ENCODE measurements around the gene XKR3.
"Not testable (repeated sequence)": the region's sequence is repeated elsewhere in the genome, so short reads cannot be mapped to it uniquely, and the experiment has no call there.

XKR3 gene

DNA sequence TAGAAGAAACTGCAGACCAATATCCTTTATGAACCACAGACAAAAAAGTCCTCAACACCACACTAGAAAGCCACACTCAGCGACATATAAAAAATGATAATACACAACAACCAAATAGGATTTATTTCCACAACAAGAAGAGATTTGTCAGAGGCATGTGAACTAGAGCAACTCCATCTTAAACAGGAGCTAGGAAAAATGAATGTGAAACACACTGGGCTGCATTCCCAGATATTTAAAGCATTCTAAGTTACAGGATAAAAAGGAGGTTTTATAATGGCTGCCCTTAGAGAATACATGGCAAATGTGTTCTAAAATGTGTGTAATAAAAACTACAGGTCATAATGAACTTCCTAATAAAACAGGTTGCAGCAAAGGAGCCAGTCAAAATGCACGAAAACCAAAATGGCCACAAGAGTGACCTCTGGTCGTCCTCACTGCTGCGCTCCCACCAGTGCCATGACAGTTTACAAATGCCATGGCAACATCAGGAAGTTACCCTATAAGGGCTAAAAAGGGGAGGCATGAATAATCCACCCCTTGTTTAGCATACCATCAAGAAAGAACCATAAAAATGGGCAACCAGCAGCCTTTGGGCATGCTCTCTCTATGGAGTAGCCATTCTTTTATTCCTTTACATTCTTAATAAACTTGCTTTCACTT is 21.8 kb downstream of the XKR3 start:
- DNase-seq, result no peak

DNA sequence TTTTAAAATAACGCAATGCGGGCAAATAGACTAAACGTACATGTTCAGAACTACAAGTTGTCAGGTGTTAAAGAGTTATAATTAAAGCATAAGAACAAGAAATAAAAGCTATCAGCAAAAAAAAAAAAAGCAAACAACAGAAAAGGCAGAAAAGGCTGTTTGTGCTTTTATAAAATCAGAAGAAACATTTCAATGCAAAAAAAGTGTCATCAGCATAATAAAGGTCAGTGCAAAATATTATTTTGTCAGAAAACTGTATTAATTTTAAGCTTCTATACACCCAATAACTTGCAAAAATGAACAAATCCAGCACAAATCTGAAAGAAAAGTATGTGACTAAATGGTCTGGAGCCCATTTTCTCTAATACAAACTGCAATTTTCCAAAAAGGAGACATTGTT is 23.6 kb downstream of the XKR3 start:
- no peak for DNase-seq

DNA sequence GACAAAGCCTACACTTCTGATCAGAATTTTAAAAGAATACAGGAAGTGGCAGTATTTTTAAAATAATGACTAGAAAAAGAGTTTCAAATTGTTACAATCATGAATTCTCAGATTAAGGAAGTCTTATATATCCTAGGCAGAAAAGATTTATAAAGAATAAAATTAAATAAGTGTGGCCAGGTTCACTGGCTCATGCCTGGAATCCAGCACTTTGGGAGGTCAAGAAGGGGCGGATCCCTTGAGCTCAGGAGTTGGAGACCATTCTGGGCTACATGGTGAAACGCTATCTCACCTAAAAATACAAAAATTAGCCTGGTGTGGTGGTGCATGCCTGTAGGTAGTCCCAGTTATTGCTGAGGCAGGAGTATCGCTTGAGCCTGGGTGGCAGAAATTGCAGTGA is 24.1 kb downstream of the XKR3 start:
- no peak for DNase-seq

DNA sequence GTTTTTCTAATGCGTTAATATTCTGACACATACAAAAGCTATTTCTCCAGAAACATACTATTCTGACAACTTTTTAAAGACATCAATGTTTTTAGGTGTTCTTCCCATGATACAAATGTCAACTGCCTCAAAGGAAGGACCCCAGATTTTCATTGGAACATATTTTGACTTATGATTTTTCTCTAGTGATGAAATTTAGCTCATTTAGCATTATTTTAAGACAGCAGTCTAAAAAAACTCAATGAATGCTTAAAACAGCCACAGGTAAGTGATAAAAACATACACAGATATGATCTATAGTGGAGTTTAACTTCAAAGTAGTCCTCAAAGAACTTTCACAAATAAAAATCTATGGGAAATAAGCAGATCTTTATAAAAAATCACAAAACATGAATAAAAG is 24.9 kb downstream of the XKR3 start:
- DNase-seq, result no peak

DNA sequence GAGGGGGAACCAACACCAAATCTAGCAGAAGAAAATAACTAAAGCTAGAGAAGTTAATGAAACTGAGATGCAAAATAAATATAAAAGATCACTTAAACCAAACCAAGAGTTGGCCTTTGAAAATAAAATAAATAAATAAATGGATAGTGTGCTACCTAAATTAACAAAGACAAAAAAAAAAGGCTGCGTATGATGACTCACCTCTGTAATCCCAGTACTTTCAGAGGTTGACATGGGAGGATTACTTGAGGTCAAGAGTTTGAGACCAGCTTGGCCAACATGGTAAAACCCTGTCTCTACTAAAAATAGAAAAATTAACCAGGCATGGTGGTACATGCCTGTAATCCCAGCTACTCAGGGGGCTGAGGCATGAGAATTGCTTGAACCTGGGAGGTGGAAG is 29.7 kb downstream of the XKR3 start:
- DNase-seq, result not testable (repeated sequence)

DNA sequence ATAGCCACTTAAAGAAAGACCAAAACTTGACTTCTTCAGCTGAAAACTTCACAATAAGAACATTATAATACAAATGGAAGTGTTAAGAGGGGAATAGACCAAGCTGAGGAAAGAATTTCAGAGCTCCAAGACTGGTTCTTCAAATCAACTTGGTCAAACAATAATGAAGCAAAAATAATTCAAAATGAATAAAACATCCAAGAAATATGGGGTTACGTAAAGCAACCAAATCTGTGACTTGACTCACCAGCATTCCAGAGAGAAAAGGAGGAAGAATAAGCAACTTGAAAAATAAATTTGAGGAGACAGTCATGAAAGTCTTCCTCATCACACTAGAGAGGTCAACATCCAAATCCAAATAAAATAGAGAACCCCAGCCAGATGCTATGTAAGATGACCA is 31.4 kb downstream of the XKR3 start:
- DNase-seq, result no peak

DNA sequence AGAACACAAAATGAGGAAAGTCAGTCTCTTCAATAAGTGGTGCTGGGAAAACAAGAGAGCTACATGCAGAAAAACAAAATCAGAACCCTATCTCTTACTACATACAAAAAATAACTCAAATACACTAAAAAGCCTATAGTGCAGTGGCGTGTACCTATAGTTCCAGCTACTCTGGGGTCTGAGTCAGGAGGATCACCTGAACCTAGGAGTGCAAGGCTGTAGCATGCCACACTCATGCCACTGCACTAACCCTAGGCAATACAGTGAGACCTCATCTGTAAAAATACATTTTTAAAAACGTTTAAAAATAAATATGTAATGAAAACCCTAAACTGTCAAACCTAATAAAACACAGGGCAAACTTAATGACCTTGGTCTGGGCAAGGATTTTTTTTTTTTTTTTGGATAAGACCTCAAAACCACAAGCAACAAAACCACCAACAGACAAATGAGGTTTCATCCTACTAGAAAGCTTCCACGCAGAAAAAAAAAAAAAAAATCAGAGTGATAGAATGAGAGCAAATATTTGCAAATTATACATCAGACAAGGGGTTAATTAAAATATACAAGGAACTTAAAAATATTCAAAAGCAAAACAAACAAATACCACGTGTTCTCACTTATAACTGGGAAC is 35.2 kb downstream of the XKR3 start:
- no peak for DNase-seq

DNA sequence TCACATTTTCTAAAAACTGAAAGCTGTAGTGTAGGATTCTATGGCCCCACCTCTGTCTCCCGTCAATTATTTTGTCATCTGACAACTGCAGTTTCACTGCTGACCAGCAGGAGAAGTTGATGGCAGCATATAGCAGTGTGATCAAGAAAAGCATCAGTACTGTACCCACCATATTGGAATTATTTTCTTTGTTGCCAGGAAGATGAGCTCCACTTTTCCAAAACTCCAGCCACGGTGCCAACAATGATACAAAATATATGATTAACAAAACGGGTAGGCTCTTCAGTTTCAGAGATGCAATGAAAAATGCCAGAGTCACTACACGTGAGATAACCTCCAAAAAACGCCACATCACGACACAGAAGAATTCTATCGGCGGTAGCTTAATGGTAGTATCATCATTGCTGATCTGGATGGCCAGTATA is 41.3 kb downstream of the XKR3 start:
- peak; percentile 20 for DNase-seq

DNA sequence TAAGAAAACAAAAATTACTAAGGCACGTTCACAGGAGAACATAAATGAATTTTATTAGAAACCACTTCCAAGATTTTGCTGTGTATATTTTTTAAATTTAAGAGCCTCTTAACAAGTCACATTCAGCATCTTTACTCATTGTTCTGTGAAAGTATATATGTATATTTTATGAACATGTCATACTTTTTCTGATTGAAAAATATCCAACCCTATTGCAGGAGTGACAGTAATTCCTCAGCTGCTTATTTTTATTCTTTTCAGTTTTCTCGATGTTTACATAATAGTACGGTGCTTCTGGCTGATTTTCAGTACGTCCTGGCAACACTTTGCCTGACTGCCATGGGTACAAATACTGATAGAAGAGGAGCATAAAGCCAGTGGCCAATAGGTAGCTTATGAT is 41.8 kb downstream of the XKR3 start:
- DNase-seq, result no peak

DNA sequence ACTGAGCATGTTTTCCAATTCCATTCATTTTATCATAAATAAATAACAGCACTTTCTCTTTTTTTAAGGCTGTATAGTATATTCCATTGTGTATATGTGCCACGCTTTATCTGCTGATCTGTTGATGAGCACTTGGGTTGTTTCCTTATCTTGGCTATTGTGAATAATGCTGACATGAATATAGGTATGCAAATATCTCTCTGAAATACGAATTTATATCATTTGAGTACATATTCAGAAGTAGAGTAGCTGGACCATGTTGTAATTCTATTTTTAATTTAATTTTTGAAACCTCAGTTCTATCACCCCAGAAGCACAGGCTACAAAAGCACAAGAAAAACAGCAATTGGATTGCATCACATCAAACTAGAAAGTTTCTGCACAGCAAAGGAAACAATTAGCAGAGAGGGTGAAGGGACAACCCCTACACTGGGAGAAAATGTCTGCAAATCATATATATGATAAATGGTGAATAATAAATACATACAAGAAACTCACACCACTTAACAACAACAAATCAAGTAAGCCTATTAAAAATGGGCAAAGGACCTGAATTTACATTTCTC is 43.4 kb downstream of the XKR3 start:
- DNase-seq, result no peak

DNA sequence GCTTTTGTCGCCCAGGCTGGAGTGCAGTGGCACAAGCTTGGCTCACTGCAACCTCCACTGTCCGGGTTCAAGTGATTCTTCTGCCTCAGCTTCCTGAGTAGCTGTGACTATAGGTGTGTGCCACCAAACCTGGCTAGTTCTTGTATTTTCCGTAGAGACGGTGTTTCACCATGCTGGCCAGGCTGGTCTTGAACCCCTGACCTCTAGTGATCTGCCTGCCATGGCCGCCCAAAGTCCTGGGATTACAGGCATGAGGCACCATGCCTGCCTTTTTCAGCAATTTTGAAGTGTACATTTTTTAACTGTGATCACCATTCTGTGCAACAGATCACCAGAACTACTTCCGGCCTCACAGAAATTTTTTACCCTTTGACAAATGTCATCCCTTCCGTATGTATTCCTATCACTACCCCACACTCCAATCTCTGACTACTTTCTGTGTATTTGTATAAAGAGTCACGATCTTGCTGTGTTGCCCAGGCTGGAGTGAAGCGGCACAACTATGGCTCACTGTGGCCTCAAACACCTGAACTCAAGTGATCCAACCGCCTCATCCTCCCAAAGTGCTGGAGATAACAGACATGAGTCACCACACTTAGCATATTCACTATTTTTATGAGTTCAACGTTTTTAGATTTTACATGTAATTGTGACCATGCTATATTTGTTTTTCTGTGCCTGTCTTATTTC is 44.0 kb downstream of the XKR3 start:
- no peak for DNase-seq

DNA sequence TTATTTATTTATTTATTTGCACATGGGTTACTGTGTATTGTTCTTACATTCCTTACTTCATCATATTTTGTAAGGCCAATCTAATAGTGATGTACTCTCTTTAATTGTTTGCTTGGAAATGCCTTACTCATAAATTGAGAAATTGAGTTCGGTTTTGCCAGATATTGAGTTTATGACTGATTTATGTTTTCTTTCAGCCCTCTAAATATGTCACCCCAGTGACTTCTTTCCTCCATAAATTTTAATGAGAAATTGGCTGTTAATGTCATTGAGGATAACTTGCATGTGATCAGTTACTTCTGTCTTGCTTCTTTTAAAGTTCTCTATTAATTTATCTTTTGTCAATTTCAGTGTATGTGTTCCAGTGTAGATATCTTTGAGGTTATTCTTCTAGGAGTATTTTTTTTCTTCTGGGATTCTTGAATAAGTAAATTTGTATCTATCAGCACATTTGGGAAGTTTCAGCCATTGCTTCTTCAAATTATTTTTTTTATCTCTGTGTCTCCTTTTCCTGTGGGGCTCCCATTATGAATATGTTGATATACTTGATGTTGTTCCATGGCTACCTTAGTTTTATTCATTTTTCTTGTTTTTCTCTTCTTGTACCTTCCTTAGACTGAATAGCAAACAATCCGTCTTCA is 47.8 kb downstream of the XKR3 start:
- DNase-seq, result no peak

DNA sequence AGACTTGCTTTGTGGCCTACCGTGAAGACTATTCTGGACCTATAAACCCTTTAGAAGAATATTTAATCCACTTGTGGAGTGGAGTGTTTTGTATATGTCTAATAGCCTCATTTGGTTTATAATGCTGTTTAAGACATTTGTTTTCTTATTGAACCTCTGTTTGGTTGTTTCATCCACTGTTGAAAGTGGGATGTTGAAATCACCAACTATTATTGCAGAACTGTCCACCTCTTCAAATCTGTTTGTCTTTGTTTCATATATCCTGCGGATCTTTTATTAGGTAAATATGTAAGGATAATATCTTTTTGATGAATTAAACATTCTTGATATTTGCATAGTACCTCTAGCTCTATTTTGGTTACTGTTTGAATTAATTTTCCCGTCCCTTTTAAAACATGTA is 49.1 kb downstream of the XKR3 start:
- peak; percentile 65 for DNase-seq

DNA sequence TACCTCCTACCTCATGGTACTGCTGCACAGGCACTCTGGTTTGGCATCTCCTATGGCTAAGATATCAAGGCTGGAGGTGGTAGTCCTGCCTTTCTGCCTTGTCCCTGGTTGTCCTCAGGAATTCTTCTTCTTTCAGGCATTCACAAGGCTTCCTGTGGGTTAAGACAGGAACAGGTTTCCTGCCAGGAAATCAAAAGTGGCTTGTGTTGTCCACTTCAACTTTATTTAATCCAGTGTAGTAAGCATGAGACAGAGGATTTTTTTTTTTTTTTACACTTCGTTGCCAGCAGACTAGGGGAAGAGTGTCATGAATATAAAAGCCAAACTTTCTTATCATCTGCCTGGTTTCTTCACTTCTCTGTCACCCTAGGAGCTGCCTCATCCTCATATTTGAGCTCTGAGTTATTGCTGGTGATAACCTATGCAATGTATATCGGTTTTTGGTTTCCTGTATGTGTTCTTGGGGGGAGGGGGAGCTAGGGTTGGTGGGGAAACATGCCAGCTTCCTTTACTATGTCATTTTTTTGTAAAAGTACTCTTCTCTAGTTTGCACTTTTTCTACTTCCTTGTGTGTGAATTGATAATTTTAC is 50.2 kb downstream of the XKR3 start:
- DNase-seq, result no peak

DNA sequence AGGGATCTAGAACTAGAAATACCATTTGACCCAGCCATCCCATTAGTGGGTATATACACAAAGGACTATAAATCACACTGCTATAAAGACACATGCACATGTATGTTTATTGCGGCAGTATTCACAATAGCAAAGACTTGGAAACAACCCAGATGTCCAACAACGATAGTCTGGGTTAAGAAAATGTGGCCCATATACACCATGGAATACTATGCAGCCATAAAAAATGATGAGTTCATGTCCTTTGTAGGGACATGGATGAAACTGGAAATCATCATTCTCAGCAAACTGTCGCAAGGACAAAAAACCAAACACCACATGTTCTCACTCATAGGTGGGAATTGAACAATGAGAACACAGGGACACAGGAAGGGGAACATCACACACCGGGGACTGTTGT is 53.6 kb downstream of the XKR3 start:
- DNase-seq, result not testable (repeated sequence)

DNA sequence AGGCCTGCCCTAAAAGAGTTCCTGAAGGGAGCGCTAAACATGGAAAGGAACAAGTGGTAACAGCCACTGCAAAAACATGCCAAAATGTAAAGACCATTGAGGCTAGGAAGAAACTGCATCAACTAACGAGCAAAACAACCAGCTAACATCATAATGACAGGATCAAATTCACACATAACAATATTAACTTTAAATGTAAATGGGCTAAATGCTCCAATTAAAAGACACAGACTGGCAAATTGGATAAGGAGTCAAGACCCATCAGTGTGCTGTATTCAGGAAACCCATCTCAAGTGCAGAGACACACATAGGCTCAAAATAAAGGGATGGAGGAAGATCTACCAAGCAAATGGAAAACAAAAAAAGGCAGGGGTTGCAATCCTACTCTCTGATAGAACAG is 57.3 kb downstream of the XKR3 start:
- DNase-seq, result not testable (repeated sequence)

DNA sequence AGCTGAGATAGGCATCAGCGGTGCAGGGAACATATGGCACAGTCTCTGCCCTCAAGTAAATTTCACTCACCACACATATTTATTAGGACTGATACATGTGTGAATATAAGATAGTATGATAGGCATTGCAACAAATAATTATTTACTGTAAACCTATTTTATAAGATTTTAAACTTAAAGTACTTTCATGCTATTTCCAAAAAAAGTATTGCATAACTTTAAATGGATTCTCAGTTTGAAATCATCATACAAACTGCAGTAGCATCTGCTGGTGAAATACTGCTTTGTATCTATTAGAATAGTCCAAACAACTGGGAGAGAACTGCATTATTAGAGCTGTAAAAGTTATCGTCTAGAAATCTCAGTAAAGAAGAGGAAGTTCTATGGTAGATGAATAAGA is 63.0 kb downstream of the XKR3 start:
- DNase-seq, result not testable (repeated sequence)

DNA sequence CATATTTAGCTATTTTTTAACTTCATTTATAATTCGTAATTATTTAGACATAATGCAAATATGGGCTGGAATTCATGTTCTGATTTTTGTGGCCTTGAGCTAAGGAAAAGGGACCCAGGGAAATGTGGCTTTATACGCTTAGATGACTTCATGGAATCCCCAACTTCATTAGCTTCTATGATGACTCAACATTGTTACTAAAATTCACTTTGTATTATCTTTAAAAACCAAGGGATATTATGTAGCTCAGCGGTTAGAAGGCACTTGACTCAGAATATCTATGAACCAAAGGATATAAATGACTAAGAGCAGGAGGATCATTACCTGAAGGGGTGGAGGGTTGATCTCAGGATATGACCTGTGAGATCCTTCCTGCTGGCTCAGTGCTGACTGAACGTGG is 64.8 kb downstream of the XKR3 start:
- not testable (repeated sequence) for DNase-seq

DNA sequence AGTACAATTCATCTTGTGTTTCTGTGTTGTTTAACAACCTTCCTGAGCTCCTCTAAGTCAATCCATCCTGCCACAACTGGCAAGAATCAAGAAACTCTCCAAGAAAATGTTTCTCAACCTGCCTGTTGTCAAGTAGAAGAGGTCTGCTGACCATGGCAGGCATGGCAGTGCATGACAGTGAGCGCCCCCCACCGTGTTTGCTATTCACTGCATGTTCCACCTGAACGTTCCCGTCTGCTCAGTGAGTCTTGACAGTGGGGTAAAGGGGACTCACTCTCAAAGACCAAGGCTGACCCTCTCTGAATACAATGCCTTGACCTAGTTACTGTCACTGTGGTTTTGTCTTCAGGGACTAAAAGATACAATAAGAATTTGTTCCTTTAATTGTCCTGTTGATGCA is 75.9 kb downstream of the XKR3 start:
- not testable (repeated sequence) for DNase-seq

DNA sequence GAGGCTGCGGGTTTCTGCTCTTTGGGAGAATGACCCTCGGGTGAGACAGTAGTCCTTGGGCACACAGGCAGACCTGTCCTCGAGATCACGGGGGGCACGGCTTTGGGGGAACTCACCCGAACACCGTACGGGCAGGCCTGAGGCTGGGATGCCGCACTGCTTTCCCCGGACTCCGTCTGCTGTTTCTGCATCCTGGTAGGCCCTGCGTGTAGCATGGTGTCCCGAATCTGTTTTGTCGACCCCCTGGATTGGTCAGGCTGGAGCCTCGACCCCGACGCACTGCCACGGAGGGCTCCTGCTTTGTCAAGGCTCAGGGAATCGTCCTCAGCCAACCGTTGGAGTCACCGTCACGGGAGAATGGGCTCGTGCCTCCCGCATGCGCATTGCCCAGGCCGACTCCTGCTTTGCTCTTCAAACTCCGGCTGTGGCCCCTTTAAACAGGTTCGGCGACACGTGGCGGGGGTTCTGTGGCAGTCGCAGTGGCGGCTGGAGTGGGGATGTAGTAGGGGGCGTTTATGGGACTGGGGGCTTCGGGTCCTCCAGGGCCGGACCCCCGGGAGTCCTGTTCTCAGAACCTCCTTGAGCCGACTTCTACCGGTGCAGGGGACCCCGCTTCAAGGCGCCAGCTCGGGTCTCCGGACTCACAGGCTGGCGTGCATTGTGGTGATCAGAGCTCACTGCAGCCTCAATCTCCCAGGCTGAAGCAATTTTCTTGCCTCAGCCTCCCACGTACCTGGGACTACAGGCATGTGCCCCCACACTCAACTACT is 76.9 kb downstream of the XKR3 start:
- DNase-seq, result not testable (repeated sequence)

DNA sequence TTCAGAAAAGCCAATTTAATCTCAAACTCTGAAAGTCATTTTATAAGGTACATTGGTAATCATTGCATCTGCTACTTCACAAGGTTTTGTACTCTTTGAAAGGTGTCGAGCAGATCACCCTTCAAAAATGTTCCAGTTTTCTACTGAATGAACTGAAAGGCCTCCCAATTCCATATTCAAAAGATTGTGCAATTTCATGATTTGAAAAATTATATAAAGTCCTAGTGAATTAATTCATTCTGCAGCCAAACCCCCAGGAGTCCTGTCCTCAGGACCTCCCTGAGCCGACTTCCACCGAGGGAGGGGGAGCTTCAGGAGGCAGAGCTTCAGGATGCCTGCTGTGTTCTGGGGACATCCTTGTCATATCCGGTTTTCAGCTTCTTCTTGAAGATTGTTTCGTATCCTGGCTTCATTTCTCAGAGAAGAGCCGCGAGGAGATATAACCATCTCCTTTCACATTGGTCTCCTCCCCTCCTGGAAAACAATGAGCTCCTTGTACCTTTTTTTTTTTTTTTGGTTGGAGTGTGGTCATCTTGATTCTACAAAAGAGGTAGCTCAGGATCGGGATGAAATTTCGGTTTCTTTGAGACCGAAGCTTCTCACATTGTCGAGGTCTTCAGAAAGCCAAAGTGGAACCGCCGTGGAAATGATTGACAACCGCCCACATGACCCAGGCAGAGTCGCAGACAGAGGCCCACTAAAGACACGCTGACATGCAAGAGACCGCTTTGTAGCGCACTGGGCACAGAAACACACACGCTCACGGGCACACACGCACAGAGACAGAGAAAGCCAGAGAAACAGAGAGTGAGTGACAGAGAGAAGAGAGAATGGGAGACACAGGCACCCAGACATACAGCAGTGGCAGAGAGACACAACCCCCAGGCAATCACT is 77.7 kb downstream of the XKR3 start:
- DNase-seq, result not testable (repeated sequence)
